PFSK-1 (cell line): Measurements from ENCODE around the gene NCAPD2.

ENCODE experiments used
- FOXP2 ChIP-seq: optimal IDR thresholded peaks from 2 replicates; pipeline ENCODE3; 2011; ENCODE audit warnings: borderline replicate concordance, control low read depth, inconsistent platforms; ENCODE audit not compliant: insufficient read depth; ENCODE audit errors: extremely low read length, extremely low read depth
- POLR2AphosphoS5 ChIP-seq: IDR thresholded peaks from 2 replicates; pipeline ENCODE4 v1.6.1; 2012; ENCODE audit warnings: low read depth, mild to moderate bottlenecking, control low read depth, low read length, moderate library complexity
- SIN3A ChIP-seq: IDR thresholded peaks from 2 replicates; pipeline ENCODE4 v1.6.1; 2012; ENCODE audit warnings: mild to moderate bottlenecking, low read length, moderate library complexity, borderline replicate concordance; ENCODE audit not compliant: insufficient read depth
- TAF1 ChIP-seq: IDR thresholded peaks from 2 replicates; pipeline ENCODE4 v1.6.1; 2012; ENCODE audit warnings: low read length, control low read depth, borderline replicate concordance; ENCODE audit not compliant: insufficient read depth
- TF ChIP-seq, protein P1 (sequence below), 2 experiments: IDR thresholded peaks; 2 replicates each; pipeline versions ENCODE4 v1.6.1 to v1.8.0; 2011 to 2012; ENCODE audit warnings: low read depth in 2 of 2, low read length in 2 of 2, control low read depth in 1 of 2, inconsistent platforms in 1 of 2, mild to moderate bottlenecking in 1 of 2, moderate library complexity in 1 of 2; ENCODE audit not compliant: insufficient read depth in 1 of 2

Gene NCAPD2

DNA sequence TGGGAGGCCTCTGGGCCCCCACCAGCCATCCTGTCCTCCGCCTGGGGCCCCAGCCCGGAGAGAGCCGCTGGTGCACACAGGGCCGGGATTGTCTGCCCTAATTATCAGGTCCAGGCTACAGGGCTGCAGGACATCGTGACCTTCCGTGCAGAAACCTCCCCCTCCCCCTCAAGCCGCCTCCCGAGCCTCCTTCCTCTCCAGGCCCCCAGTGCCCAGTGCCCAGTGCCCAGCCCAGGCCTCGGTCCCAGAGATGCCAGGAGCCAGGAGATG is 39.7 kb downstream of the NCAPD2 start:
- no peak for TF ChIP-seq TAF1
- TF ChIP-seq SIN3A, result no peak
- TF ChIP-seq, protein P1, sequence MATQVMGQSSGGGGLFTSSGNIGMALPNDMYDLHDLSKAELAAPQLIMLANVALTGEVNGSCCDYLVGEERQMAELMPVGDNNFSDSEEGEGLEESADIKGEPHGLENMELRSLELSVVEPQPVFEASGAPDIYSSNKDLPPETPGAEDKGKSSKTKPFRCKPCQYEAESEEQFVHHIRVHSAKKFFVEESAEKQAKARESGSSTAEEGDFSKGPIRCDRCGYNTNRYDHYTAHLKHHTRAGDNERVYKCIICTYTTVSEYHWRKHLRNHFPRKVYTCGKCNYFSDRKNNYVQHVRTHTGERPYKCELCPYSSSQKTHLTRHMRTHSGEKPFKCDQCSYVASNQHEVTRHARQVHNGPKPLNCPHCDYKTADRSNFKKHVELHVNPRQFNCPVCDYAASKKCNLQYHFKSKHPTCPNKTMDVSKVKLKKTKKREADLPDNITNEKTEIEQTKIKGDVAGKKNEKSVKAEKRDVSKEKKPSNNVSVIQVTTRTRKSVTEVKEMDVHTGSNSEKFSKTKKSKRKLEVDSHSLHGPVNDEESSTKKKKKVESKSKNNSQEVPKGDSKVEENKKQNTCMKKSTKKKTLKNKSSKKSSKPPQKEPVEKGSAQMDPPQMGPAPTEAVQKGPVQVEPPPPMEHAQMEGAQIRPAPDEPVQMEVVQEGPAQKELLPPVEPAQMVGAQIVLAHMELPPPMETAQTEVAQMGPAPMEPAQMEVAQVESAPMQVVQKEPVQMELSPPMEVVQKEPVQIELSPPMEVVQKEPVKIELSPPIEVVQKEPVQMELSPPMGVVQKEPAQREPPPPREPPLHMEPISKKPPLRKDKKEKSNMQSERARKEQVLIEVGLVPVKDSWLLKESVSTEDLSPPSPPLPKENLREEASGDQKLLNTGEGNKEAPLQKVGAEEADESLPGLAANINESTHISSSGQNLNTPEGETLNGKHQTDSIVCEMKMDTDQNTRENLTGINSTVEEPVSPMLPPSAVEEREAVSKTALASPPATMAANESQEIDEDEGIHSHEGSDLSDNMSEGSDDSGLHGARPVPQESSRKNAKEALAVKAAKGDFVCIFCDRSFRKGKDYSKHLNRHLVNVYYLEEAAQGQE (IDR thresholded peaks at IDR 0.05; ENCODE audit: insufficient read depth in 1 of 2, low read depth in 2 of 2, low read length in 2 of 2), result no peak

DNA sequence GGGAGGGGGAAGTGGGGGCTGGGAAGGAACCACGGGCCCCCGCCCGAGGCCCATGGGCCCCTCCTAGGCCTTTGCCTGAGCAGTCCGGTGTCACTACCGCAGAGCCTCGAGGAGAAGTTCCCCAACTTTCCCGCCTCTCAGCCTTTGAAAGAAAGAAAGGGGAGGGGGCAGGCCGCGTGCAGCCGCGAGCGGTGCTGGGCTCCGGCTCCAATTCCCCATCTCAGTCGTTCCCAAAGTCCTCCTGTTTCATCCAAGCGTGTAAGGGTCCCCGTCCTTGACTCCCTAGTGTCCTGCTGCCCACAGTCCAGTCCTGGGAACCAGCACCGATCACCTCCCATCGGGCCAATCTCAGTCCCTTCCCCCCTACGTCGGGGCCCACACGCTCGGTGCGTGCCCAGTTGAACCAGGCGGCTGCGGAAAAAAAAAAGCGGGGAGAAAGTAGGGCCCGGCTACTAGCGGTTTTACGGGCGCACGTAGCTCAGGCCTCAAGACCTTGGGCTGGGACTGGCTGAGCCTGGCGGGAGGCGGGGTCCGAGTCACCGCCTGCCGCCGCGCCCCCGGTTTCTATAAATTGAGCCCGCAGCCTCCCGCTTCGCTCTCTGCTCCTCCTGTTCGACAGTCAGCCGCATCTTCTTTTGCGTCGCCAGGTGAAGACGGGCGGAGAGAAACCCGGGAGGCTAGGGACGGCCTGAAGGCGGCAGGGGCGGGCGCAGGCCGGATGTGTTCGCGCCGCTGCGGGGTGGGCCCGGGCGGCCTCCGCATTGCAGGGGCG is 40.2 kb downstream of the NCAPD2 start, which contains the start of gene GAPDH:
GAPDH (plus strand) TSS at position 595 of the 772 bp plus-strand sequence. CDS start 316 bp downstream, outside the sequence.
- TF ChIP-seq FOXP2 (no peak), POLR2AphosphoS5 (peak; percentile 98), SIN3A (peak; percentile 85), TAF1 (peak; percentile 96; the same call in 1 of the 2 replicates)
- TF ChIP-seq, protein P1 (IDR thresholded peaks at IDR 0.05; ENCODE audit: insufficient read depth in 1 of 2, low read depth in 2 of 2, low read length in 2 of 2), result peak in 1 of 2 experiments; percentile 40; a peak in 1 of 4 replicates

- TF ChIP-seq FOXP2 (no peak), POLR2AphosphoS5 (no peak; the same call in 1 of the 2 replicates), SIN3A (no peak), TAF1 (no peak)
- TF ChIP-seq, protein P1 (IDR thresholded peaks at IDR 0.05; ENCODE audit: insufficient read depth in 1 of 2, low read depth in 2 of 2, low read length in 2 of 2), result no peak
Observed at GRCh38 chr12:6534695-6534944, 40.7 kb downstream of the NCAPD2 start.

GRCh38 chr12:6534945-6535696 is 41.2 kb downstream of the NCAPD2 start:
- peak; percentile 65; the same call in 1 of the 2 replicates for TF ChIP-seq TAF1
- peak; percentile 67 for TF ChIP-seq POLR2AphosphoS5
- TF ChIP-seq, protein P1 (IDR thresholded peaks at IDR 0.05; ENCODE audit: insufficient read depth in 1 of 2, low read depth in 2 of 2, low read length in 2 of 2), result 0 out of 4 replicates have a peak, but pooled peaks of 1 of the 2 experiments have one; percentile 42
- no peak for TF ChIP-seq FOXP2
- peak; percentile 53; the same call in 1 of the 2 replicates for TF ChIP-seq SIN3A

- TF ChIP-seq, protein P1 (IDR thresholded peaks at IDR 0.05; ENCODE audit: insufficient read depth in 1 of 2, low read depth in 2 of 2, low read length in 2 of 2), result no peak
- no peak for TF ChIP-seq POLR2AphosphoS5
- TF ChIP-seq TAF1, result 0 out of 2 replicates have a peak, but pooled peaks have one; percentile 9
- TF ChIP-seq SIN3A, result 0 out of 2 replicates have a peak, but pooled peaks have one; percentile 3
- TF ChIP-seq FOXP2, result no peak
Observed at GRCh38 chr12:6535697-6535946, 41.7 kb downstream of the NCAPD2 start.
